Ishikawa (cell line): Measurements from ENCODE around the gene RWDD4.

Experiments
- CEBPB ChIP-seq: IDR thresholded peaks from 2 replicates; pipeline ENCODE4 v1.6.1; 2012
- CREB1 ChIP-seq: IDR thresholded peaks from 2 replicates; pipeline ENCODE4 v1.6.1; 2012; ENCODE audit warnings: low read depth
- EGR1 ChIP-seq: IDR thresholded peaks from 2 replicates; pipeline ENCODE4 v1.6.1; 2012
- EP300 ChIP-seq: IDR thresholded peaks from 2 replicates; pipeline ENCODE4 v1.6.1; 2012; ENCODE audit warnings: borderline replicate concordance
- FOXM1 ChIP-seq: IDR thresholded peaks from 2 replicates; pipeline ENCODE4 v1.6.1; 2012; ENCODE audit warnings: low read depth, borderline replicate concordance
- MAX ChIP-seq: IDR thresholded peaks from 2 replicates; pipeline ENCODE4 v1.6.1; 2012
- REST ChIP-seq: IDR thresholded peaks from 2 replicates; pipeline ENCODE4 v1.6.1; 2012; ENCODE audit warnings: low read depth, mild to moderate bottlenecking
- TCF12 ChIP-seq: IDR thresholded peaks from 2 replicates; pipeline ENCODE4 v1.6.1; 2012; ENCODE audit warnings: low read depth
- TEAD4 ChIP-seq: IDR thresholded peaks from 2 replicates; pipeline ENCODE4 v1.6.1; 2012
- YY1 ChIP-seq: IDR thresholded peaks from 2 replicates; pipeline ENCODE4 v1.6.1; 2012; ENCODE audit warnings: low read depth
- ZBTB7A ChIP-seq: IDR thresholded peaks from 2 replicates; pipeline ENCODE4 v1.6.1; 2012; ENCODE audit warnings: low read depth

GRCh38 chr4:183658362-183659028, 490 bp downstream of the RWDD4 start:
- TF ChIP-seq EP300 = no peak
- no peak for TF ChIP-seq CEBPB
- no peak for TF ChIP-seq FOXM1
- TF ChIP-seq TCF12 = no peak
- TF ChIP-seq TEAD4 = no peak
- no peak for TF ChIP-seq REST
- TF ChIP-seq MAX = no peak; the same call in 1 of the 2 replicates
- no peak for TF ChIP-seq YY1
- TF ChIP-seq ZBTB7A = no peak
- no peak for TF ChIP-seq CREB1
- no peak for TF ChIP-seq EGR1
